ENCODE results near the gene TMEM72.
A peak's percentile ranks its signal among the peaks of the same experiment; 100 is the strongest.

Gene TMEM72

GRCh38 chr10:44936314-44936975, 25.3 kb downstream of the TMEM72 start:
- no peak for DNase-seq (ENCODE audit: low read depth)
- TF ChIP-seq CTCF (IDR thresholded peaks at IDR 0.05; ENCODE audit: insufficient read depth, low read depth, low read length, missing control alignments): no peak
- no peak overlapping the region for H3K4me3 ChIP-seq (ENCODE audit: low read length)

- no peak overlapping the region for H3K4me3 ChIP-seq (ENCODE audit: low read length)
- no peak for DNase-seq (ENCODE audit: low read depth)
- TF ChIP-seq CTCF (IDR thresholded peaks at IDR 0.05; ENCODE audit: insufficient read depth, low read depth, low read length, missing control alignments): no peak
Observed at GRCh38 chr10:44937196-44938005, 26.3 kb downstream of the TMEM72 start.

- DNase-seq (ENCODE audit: low read depth): no peak
- no peak overlapping the region for H3K4me3 ChIP-seq (ENCODE audit: low read length)
- TF ChIP-seq CTCF (IDR thresholded peaks at IDR 0.05; ENCODE audit: insufficient read depth, low read depth, low read length, missing control alignments): no peak
Observed at GRCh38 chr10:44938956-44939355, 27.8 kb downstream of the TMEM72 start.

GRCh38 chr10:44939691-44940401, 28.7 kb downstream of the TMEM72 start:
- DNase-seq (ENCODE audit: low read depth): no peak
- TF ChIP-seq CTCF (IDR thresholded peaks at IDR 0.05; ENCODE audit: insufficient read depth, low read depth, low read length, missing control alignments): no peak
- H3K4me3 ChIP-seq (ENCODE audit: low read length): no peak overlapping the region

- no peak for TF ChIP-seq CTCF (IDR thresholded peaks at IDR 0.05; ENCODE audit: insufficient read depth, low read depth, low read length, missing control alignments)
- no peak for DNase-seq (ENCODE audit: low read depth)
- no peak overlapping the region for H3K4me3 ChIP-seq (ENCODE audit: low read length)
Observed at GRCh38 chr10:44944354-44944753, 33.2 kb downstream of the TMEM72 start.

- peak; percentile 14 for DNase-seq (ENCODE audit: low read depth)
- H3K4me3 ChIP-seq (ENCODE audit: low read length): no peak overlapping the region
- TF ChIP-seq CTCF (IDR thresholded peaks at IDR 0.05; ENCODE audit: insufficient read depth, low read depth, low read length, missing control alignments): no peak
Observed at GRCh38 chr10:44946205-44946604, 35.1 kb downstream of the TMEM72 start.

Measured in epithelial cell of esophagus (primary cell).